Subcutaneous abdominal adipose tissue (tissue), 5 donors: Measurements from ENCODE around the gene RNF217.

Source experiments
- H3K27ac ChIP-seq: one replicate; pipeline ENCODE4 v1.7.0; 2013; ENCODE audit warnings: low read depth, mild to moderate bottlenecking, inconsistent platforms, low read length, moderate library complexity
- H3K27me3 ChIP-seq, 5 donors: one replicate each; pipeline ENCODE4 v1.7.0; 2013; ENCODE audit warnings: low read length in 5 of 5, inconsistent platforms in 1 of 5; ENCODE audit not compliant: control insufficient read depth in 5 of 5, insufficient read depth in 4 of 5
- H3K36me3 ChIP-seq, 5 donors: one replicate each; pipeline ENCODE4 v1.7.0; 2013; ENCODE audit warnings: low read length in 5 of 5; ENCODE audit not compliant: control insufficient read depth in 5 of 5, insufficient read depth in 5 of 5
- H3K4me1 ChIP-seq, 5 donors: one replicate each; pipeline ENCODE4 v1.7.0; 2013; ENCODE audit warnings: low read length in 5 of 5, mild to moderate bottlenecking in 3 of 5, moderate library complexity in 1 of 5; ENCODE audit not compliant: control insufficient read depth in 5 of 5, insufficient read depth in 5 of 5
- H3K4me3 ChIP-seq, 5 donors: one replicate each; pipeline ENCODE4 v1.7.0; 2013; ENCODE audit warnings: low read length in 5 of 5, low read depth in 1 of 5
- H3K9ac ChIP-seq, 5 donors: one replicate each; pipeline ENCODE4 v1.7.0; 2013; ENCODE audit warnings: low read length in 5 of 5, mild to moderate bottlenecking in 4 of 5, moderate library complexity in 3 of 5
- H3K9me3 ChIP-seq, 5 donors: one replicate each; pipeline ENCODE4 v1.7.0; 2013; ENCODE audit warnings: low read length in 5 of 5; ENCODE audit not compliant: control insufficient read depth in 5 of 5
- donor health status: healthy.
- donor health status: healthy.
- donor health status: healthy.
- donor health status: healthy.
- donor health status: healthy.

Gene RNF217

GRCh38 chr6:124943658-124944057, 18.6 kb upstream of the RNF217 start:
- H3K4me1 ChIP-seq, result no peaks in the 10 kb centered on the region
- no peak overlapping the region for H3K9ac ChIP-seq
- no peak overlapping the region for H3K4me3 ChIP-seq
- no peaks in the 10 kb centered on the region for H3K27me3 ChIP-seq
- H3K9me3 ChIP-seq, result no peaks in the 10 kb centered on the region
- no peaks in the 10 kb centered on the region for H3K36me3 ChIP-seq
- H3K27ac ChIP-seq, result no peak overlapping the region

GRCh38 chr6:124947971-124948451, 14.2 kb upstream of the RNF217 start:
- H3K27ac ChIP-seq, result no peak overlapping the region
- no peaks in the 10 kb centered on the region for H3K9me3 ChIP-seq
- no peaks in the 10 kb centered on the region for H3K4me1 ChIP-seq
- no peaks in the 10 kb centered on the region for H3K27me3 ChIP-seq
- no peak overlapping the region for H3K9ac ChIP-seq
- no peak overlapping the region for H3K4me3 ChIP-seq
- H3K36me3 ChIP-seq, result no peaks in the 10 kb centered on the region

GRCh38 chr6:124949706-124950105, 12.5 kb upstream of the RNF217 start:
- no peaks in the 10 kb centered on the region for H3K4me1 ChIP-seq
- H3K27me3 ChIP-seq, result no peaks in the 10 kb centered on the region
- H3K4me3 ChIP-seq, result no peak overlapping the region
- H3K27ac ChIP-seq, result no peak overlapping the region
- H3K9me3 ChIP-seq, result no peaks in the 10 kb centered on the region
- H3K36me3 ChIP-seq, result no peaks in the 10 kb centered on the region
- H3K9ac ChIP-seq, result no peak overlapping the region

GRCh38 chr6:124953808-124954207, 8.4 kb upstream of the RNF217 start:
- Histone ChIP-seq H3K4me1 (peaks cover 0 to 5% (median 0%) of the 10 kb centered on the region in 5 donors), H3K27ac (no peak overlapping the region), H3K27me3 (no peaks in the 10 kb centered on the region), H3K4me3 (no peak overlapping the region), H3K9ac (no peak overlapping the region), H3K9me3 (no peaks in the 10 kb centered on the region), H3K36me3 (no peaks in the 10 kb centered on the region)

- Histone ChIP-seq H3K9me3 (no peaks in the 10 kb centered on the region), H3K27me3 (no peaks in the 10 kb centered on the region), H3K4me3 (no peak overlapping the region), H3K27ac (no peak overlapping the region), H3K36me3 (no peaks in the 10 kb centered on the region), H3K9ac (no peak overlapping the region), H3K4me1 (peaks cover 0 to 6% (median 0%) of the 10 kb centered on the region in 5 donors)
These were observed 7.0 kb upstream of the RNF217 start for GRCh38 chr6:124955108-124955856.

GRCh38 chr6:124956018-124956417, 6.2 kb upstream of the RNF217 start:
- Histone ChIP-seq H3K27me3 (no peaks in the 10 kb centered on the region), H3K36me3 (no peaks in the 10 kb centered on the region), H3K4me1 (peaks cover 2 to 13% (median 6%) of the 10 kb centered on the region in 5 donors), H3K4me3 (no peak overlapping the region), H3K9me3 (no peaks in the 10 kb centered on the region), H3K9ac (no peak overlapping the region), H3K27ac (no peak overlapping the region)

GRCh38 chr6:124958149-124958548, 4.1 kb upstream of the RNF217 start:
- no peaks in the 10 kb centered on the region for H3K27me3 ChIP-seq
- no peaks in the 10 kb centered on the region for H3K36me3 ChIP-seq
- no peak overlapping the region for H3K27ac ChIP-seq
- no peak overlapping the region for H3K9ac ChIP-seq
- H3K4me1 ChIP-seq, result peaks cover 2 to 20% (median 13%) of the 10 kb centered on the region in 5 donors
- no peak overlapping the region for H3K4me3 ChIP-seq
- no peaks in the 10 kb centered on the region for H3K9me3 ChIP-seq

GRCh38 chr6:124958759-124959354, 3.4 kb upstream of the RNF217 start:
- Histone ChIP-seq H3K4me1 (peaks cover 2 to 25% (median 18%) of the 10 kb centered on the region in 5 donors), H3K36me3 (no peaks in the 10 kb centered on the region), H3K9me3 (no peaks in the 10 kb centered on the region), H3K27me3 (no peaks in the 10 kb centered on the region), H3K27ac (no peak overlapping the region), H3K4me3 (no peak overlapping the region), H3K9ac (no peak overlapping the region)

GRCh38 chr6:124960757-124961463, 1.3 kb upstream of the RNF217 start:
- no peaks in the 10 kb centered on the region for H3K36me3 ChIP-seq
- peaks cover 2 to 40% (median 36%) of the 10 kb centered on the region in 5 donors for H3K4me1 ChIP-seq
- H3K4me3 ChIP-seq, result peak overlapping the region; percentile 82 to 88 (median 85)
- no peaks in the 10 kb centered on the region for H3K9me3 ChIP-seq
- H3K27me3 ChIP-seq, result no peaks in the 10 kb centered on the region
- H3K9ac ChIP-seq, result peak overlapping the region in 4 of 5 donors; percentile 78 to 83 (median 79)
- peak overlapping the region; percentile 89 for H3K27ac ChIP-seq

GRCh38 chr6:124961464-124961776, 817 bp upstream of the RNF217 start:
- peaks cover 2 to 43% (median 39%) of the 10 kb centered on the region in 5 donors for H3K4me1 ChIP-seq
- H3K27ac ChIP-seq, result peak overlapping the region; percentile 89

More at GRCh38 chr6:124961464-124961776, 817 bp upstream of the RNF217 start:
- H3K9me3 ChIP-seq, result no peaks in the 10 kb centered on the region
- H3K4me3 ChIP-seq, result peak overlapping the region; percentile 82 to 88 (median 85)
- H3K9ac ChIP-seq, result peak overlapping the region; percentile 57 to 83 (median 78)
- H3K36me3 ChIP-seq, result no peaks in the 10 kb centered on the region
- no peaks in the 10 kb centered on the region for H3K27me3 ChIP-seq
